Activated CD4-positive, alpha-beta T cell treated with anti-CD3 and anti-CD28 coated beads, Interleukin-2, Interleukin-6, amounts not matched to agents 100 ng/mL and 50 ng/mL, durations not matched to agents 16 hours and 8 hours (primary cell): ENCODE data around the gene RB1.
"Not testable (repeated sequence)": the region's sequence is repeated elsewhere in the genome, so short reads cannot be mapped to it uniquely, and the experiment has no call there.

ENCODE experiments used
- DNase-seq: peaks from one replicate; pipeline ENCODE4 v3.0.0-alpha.2; 2020

RB1 gene

DNA sequence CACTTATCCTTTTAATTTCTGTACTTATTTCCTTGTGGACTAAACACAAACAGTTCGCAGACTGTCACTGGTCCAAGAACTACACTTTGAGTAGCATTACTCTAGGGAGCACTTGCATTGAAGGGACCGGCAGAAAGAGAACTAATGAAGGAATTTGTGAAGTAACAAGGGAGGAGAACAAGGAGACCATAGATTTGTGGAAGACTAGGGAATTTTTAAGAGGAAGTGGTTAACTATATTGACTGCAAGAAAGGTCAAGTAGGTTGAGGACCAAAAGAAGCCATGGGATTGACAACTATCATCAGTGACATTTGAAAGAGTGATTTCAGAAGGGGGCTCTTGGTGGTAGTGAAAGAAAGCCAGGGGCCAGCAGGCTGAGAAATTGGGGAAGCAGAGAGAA lies 4.0 kb upstream of the RB1 start:
- no peak for DNase-seq

DNA sequence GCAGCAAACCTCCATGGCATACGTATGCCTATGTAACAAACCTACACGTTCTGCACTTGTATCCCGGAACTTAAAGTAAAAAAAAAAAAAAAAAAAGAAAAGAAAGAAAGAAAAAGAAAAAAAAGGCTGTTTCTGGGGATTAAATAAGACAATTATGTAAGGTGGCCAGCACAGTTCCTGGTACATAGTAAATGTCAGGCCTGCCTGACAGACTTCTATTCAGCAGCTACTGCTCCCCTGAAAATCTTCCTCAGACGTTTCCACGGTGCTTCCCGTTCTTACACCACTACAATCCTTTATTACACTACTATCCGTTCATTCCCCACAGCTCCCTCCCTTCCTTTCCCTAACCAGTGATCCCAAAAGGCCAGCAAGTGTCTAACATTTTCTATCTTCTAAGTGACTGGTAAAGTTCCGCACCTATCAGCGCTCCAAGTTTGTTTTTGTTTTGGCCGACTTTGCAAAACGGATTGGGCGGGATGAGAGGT lies 636 bp upstream of the RB1 start:
- DNase-seq, result no peak

DNA sequence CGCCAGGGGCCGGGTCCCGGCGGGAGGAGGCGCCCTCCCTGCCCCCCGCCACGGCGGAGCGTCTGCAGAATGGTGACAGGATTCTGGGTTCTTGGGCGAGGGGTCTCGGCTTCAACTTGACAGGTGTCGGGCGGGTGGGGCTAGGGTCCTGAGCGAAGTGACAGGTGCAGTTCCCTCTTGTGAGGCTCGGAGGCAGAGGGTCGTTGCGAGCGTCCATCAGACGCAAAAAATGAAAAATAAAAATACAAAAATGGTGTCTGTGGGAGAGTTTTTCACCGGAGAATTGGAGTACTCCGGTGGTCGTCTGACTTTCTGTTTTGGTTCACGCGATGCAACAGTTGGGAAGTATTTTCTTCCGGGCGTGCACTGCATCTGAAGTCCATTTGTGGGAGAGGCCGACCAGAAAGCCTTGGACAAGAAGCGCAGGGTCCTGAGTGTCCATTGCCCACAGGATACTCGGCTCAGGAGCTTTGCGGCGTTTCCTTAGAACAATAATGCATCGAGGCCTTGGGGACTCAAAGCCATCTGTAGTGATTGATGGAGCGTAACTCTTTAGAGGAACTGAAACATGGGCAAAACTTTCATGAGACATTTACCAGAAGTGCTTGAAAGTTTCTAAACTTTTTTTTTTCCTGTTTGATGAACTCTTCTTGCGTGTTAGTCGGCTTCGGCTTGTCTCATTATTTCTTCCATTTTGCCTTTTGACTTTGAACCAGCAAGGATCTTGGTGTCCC lies 759 bp downstream of the RB1 start:
- peak; percentile 33 for DNase-seq

DNA sequence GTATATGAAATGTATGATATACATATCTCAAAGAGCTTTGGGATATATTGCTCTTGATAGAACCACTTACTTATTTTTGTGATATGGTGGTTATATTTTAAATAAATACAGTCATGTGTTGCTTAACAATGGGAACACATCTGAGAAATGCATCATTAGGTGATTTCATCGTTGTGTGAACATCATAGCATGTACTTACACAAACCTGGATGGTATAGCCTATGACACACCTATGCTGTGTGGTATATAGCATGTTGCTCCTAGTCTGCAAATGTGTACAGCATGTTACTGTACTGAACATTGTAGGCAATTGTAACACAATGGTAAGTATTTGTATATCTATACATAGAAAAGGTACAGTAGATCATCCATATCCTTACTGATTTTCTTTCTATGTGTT lies 7.7 kb downstream of the RB1 start:
- no peak for DNase-seq

DNA sequence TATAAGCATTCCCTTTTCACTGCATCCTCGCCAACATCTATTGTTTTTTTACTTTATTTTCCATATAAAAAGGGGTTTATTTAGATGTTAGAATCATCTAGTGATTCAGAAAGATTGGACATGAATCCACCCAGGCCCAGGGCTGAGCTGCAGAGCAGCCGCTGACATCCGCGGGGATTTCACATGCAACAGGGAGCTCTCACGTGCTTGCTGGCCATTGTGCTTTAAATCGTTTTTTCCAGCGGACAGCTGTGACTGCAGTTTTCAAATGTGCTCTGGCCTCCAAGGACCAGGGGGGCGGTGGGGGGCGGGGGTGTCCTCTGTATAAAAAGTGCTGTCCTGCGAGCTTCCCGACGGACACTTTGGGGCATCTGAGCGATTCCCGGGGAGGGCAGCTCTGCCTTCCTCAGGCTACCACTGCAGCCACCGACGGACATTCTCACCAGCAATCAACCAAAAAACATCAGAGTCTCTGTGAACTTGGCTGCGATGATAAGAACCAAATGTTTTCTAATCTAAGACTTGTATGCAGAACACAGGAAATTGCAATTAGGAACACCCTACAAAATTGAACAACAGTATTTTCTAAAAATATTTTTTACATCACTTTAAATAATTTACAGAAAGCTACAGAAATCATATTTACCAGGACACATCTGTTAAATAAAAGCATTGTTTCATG lies 12.6 kb downstream of the RB1 start:
- no peak for DNase-seq

DNA sequence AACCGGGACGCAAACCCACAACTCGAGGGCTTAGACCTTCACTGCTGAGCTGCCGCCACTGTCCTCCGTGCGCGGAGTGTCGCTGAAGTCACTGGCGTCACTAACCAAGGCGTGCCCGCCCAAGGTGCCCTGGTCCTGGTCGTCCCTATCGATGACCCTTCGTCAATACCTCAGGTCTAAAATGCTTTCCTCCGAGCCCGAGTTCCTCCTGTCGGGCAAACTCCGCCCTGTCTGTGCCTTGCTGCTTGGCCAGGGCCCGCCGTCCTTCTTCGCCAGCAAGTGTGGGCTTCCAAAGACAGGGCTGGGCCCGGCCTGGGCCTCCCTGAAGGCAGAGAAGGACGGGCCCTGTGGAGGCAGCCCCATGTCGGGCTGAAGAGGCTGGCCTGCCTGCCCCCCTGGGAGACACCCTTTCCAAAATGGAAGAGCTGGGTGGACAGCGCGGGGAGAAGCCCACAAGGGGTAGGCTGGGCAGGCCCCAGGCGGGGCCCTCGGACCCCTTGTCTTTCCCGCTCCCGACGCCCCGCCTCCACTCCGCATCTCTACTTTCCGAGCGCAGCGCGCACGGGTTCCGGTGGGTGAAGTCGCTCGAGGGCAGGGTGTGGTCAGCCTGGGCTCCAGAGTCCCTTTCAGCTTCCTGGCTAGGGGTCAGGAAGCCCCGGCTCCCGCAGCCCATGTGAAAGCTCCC lies 13.4 kb downstream of the RB1 start:
- DNase-seq, result no peak

DNA sequence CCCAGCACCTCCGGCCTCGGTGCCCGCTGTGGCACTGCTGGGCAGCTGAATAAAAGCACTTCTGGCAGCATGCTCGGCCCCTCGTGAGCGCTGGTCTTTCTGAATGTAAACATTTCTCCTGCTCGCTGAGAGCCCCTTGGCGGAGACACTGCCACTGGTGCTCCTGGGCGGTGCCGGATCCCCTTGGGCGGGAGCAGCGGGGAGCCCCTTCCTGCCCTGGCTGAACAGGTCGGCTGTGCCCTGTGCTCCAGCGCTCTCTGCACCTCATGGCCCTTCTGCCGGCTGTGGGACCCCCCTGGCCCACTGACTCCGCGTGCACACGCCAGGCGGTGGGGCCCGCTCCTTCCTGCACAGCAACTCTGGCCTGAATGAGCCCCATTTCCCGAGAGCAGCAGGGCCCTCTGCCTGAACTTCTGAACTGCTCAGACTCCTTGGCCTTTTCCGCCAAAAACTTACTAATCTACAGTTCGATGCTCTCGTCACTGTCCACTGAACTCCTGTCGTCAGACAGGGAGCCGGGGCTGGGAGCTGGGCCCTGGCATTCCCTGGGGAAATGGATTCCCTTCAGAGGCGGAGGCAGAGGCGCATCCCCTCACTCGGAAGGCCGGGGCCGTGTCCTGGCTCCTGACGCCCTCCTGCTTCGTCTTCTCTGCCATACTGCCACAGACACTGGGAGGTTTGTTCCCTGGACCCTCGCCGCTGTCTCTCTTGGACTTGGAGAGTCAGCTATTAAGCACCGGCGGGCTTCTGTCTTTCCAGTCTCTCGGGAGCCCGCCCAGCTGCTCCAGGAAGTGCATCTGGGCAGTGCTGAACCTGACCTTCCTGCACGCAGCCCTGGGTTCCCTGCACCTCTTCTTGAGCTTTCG lies 14.2 kb downstream of the RB1 start:
- no peak for DNase-seq

DNA sequence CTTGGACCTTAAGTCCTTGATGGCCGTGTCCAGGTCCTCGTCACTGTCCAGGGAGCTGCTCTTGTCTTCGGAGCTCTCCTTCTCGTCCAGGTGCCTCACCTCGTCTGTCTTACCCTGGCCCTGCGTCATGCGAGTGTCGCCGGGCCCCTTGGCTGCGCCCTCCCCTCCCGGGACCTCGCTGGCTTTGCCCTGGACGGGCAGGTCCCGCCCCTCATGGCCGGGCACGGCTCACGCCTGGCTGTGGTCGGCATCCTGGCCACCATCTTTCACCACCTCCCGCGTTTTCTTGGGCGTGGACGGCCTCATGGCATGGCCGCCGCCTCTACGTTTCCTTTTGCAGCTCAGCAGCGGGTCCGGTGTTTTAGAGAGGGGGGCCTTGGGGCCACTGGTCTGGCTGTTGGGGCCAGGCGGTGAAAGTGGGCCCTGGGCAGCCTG lies 14.8 kb downstream of the RB1 start:
- DNase-seq, result no peak

DNA sequence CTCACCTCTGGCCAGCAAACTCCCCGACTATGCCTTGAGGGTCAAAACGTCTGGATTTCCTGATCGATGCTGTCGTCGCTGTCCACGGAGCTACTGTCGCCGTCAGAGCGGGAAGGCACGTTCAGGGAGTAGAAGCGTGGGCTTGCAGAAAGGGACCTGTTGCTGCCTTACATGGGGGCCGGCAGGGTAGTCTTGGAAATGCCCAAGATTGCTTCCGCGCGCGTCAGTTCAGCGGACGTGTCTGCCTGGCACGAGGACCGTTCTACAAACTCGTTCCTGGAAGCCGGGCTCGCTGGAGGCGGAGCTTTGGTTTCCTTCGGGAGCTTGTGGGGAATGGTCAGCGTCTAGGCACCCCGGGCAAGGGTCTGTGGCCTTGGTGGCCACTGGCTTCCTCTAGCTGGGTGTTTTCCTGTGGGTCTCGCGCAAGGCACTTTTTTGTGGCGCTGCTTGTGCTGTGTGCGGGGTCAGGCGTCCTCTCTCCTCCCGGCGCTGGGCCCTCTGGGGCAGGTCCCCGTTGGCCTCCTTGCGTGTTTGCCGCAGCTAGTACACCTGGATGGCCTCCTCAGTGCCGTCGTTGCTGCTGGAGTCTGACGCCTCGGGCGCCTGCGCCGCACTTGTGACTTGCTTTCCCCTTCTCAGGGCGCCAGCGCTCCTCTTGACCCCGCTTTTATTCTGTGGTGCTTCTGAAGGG lies 15.4 kb downstream of the RB1 start:
- no peak for DNase-seq

DNA sequence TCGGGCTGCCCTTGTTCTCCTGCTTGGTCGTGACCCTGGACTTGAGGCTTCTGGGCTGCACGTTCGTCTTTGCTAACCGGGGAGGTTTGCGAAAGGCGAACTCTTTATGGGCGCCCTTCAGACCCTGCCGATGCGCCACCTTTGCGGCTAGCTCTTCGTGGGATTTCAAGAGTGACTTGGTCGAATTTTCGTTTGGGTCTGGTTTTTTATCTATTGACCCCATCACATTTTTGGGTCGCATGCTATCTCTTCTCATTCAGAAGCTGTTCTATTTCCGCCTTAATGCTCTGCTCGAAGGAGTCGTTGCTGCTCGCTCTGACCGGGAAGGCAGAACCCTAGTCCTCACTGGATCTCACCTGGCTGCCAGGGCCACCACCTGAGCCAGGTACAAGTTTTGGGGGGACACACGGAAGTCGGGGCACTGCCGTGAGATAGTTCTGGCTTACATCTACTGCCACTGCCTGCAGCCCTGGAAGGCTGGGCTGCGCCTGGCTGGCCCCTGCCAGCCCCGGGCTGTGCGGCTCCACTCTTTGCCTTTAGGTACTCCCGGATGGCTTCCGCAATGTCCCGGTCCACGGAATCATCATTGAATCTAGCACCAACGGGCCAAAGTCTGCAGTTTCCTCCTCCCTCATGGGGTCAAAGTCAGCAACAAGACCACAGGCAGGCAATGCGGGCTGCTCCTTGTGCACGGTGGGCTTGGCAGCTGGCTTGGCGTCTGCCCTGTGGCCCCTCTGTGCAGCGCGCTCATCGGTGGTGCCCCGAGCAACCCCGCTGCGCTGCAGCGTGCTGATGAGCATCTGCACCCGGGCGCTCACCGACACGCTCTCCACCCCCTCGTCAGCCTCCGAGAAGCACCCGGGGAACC lies 16.2 kb downstream of the RB1 start:
- DNase-seq, result no peak

DNA sequence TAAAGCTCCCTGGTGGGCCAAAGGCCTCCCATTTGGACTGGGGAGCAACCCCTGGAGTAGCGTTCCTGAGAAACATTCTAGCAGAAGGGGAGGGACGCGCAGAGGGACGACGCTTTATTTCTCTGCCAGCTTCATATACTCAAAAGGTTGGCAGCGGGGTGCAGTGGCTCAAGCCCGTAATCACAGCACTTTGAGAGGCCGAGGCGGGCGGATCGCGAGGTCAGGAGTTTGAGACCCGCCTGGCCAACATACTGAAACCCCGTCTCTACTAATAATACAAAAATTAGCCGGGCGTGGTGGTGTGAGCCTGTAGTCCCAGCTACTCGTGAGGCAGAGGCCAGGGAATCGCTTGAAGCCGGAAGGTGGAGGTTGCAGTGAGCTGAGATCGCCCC lies 16.8 kb downstream of the RB1 start:
- no peak for DNase-seq

DNA sequence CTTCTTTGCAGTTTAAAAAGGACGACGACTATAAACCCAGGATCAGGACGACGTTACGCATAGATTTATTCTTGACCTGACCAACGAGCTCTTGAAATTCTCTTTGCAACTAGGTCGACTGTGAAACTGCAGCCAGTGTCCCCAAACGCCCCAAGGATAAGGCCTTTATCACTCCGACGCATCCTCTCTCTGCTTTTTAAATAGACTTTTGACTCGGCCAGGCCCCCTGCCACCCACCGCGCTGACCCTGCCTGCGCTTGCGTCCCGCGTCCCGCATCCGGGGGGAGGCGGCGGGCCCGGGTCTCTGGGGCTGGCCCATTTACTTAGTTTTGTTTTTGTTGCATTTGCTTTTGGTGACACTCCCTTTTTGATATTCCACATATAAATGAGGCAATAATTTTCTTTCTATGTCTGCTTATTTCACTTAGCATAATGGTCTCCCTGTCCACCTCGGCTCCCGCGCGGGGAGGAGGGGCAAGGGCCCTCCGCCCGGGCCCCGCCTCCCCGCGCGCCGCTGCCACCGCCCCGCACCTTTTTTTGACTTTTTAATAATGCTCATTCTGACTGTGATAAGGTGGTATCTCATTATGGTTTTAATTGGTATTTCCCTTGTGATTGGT lies 17.4 kb downstream of the RB1 start:
- no peak for DNase-seq

DNA sequence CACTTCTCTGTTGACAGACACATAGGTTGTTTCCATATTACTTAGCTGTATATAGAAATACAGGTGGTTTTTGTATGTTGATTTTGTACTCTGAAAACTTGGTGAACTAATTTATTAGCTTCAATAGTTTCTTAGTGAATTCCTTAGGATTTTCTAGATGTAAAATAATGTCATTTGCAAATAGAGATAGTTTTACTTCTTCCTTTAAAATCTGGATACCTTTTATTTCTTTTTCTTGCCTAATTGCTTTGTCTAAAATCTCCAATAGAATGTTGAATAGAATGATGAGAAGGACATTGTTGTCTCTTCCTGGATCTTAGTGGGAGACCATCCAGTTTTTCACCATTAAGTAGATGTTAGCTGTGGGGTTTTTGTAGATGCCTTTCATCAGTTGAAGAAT lies 18.7 kb downstream of the RB1 start:
- no peak for DNase-seq

DNA sequence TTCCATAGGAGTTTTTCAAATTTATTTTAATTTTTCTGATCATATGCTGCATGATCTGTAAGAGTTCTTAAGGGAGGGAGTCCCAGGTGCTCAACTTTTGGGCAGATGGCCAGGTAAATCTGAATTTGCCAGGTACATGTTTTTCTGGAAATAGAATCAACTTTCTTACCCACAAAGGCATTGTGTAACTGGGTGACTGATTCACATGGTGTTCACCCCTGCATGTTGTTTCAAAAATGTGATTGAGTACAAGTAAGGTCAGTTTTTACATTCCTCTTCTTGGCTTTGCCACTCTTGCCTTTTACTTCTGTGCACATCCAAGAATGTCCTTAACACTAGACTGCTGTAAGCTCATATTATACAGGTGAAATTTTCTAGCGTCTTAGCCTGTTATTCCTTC lies 30.4 kb downstream of the RB1 start:
- DNase-seq, result no peak

DNA sequence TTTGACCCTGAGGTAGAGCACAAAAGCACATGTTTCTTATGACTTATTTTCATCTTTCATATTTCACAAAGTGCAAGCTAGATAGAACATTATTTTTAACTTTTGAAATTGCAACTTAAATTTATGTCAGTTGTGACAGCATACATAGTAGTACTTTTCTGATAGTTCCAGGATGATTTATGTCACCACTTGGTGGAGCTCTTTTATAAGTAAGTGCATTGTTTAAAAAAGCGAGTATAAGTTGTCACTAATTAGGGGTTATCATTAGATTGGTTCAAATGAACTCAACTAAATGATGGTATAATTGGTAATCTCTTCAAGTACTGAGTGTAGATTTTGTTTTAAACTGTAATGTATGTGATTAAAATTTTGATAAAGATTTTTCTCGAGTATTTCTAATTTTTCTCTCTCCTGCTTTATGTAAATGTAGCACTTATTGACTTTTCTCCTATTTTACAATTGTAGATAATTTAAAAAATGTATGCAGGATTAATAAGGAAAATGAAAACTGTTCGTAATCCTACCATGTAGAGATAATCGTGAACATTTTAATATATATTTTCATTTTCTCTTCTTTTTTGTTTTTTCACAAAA lies 31.1 kb downstream of the RB1 start:
- peak; percentile 57 for DNase-seq

DNA sequence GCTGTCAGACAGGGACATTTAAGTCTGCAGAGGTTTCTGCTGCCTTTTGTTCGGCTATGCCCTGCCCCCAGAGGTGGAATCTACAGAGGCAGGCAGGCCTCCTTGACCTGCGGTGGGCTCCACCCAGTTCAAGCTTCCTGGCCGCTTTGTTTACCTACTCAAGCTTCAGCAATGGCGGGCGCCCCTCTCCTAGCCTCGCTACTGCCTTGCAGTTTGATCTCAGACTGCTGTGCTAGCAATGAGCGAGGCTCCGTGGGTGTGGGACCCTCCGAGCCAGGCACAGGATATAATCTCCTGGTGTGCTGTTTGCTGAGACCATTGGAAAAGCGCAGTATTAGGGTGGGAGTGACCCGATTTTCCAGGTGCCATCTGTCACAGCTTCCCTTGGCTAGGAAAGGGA lies 35.6 kb downstream of the RB1 start:
- not testable (repeated sequence) for DNase-seq

DNA sequence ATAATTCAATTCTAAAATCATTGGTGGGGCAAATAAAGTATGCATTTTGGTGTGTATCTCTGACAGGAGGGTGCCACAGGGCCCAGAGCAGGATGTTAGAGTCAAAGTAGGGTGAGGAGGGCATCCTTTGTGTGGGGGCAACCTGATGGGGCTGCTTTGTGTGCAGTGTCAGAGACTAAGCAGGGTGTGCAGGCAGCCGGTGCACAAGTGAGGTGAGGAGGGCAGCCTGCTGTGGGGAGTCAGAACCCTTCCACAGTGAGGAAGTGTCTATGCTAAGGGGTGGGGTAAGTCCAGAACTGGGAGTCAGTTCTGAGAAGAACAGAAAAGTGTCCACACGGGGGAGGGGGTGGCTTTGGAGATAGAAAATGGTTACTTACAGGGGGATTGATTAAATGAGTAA lies 40.7 kb downstream of the RB1 start:
- peak; percentile 10 for DNase-seq

DNA sequence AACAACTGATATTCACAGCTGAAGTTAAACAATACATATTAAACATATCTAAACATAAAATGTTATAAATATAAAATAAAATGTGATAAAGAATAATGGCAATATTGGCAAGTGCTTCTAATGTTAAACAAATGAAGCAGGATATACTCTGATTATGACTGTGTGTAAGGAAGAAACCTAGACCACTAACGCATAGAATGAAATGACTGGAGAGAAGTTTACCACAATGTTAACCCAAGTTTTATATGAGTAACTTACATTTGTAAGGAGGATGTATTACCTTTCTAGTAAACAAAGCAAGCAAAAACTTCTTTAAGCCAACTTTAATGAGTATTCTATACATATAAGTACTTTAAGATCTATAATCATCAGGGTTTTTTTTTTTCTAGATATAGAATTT lies 43.0 kb downstream of the RB1 start:
- DNase-seq, result peak; percentile 63

DNA sequence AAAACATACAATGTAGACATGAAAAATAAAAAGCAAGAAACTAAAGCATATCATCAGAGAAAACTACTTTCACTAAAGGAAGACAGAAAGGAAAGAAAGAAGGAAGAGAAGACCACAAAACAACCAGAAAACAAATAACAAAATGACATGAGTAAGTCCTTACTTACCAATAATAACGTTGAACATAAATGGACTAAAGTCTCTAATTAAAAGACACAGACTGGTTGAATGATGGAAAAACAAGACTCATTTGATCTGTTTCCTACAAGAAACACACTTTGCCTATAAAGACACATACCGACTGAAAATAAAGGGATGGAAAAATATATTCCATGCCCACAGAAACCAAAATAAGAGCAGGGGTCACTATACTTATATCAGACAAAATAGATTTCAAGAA lies 46.0 kb downstream of the RB1 start:
- DNase-seq, result no peak

DNA sequence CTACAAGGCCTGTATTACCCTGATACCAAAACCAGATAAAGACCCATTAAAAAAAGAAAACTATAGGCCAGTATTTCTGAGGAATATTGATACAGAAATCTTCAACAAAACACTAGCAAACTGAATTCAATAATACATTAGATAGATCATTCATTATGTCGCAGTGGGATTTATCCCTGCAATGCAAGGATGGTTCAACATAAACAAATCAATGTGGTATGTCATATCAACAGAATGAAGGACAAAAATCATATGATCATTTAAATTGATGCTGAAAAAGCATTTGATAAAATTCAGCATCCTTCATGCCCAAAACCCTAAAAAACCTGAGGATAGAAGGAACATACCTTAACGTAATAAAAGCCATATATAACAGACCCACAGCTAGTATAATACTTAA lies 50.0 kb downstream of the RB1 start:
- no peak for DNase-seq

DNA sequence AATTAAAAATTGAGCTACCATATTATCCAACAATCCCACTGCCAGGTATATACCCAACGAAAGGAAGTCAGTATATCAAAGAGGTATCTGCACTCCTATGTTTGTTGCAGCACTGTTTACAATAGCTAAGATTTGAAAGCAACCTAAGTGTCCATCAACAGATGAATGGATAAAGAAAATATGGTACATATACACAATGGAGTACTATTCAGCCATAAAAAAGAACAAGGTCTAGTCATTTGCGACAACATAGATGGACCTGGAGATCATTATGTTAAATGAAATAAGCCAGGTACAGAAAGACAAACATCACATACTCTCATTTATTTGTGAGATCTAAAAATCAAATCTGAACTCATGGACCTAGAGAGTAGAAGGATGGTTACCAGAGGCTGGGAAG lies 52.0 kb downstream of the RB1 start:
- DNase-seq, result not testable (repeated sequence)
